Stimulated activated CD8-positive, alpha-beta memory T cell treated with anti-CD3 and anti-CD28 coated beads, Interleukin-15, amount 100 ng/mL, for 48 hours (primary cell): ENCODE results near the gene OR2AT4.
A peak's percentile ranks its signal among the peaks of the same experiment; 100 is the strongest.
"Not testable (repeated sequence)": the region's sequence is repeated elsewhere in the genome, so short reads cannot be mapped to it uniquely, and the experiment has no call there.

Experiments
- DNase-seq, 2 donors: peaks; one replicate each; pipeline ENCODE4 v3.0.0-alpha.2; 2020; ENCODE audit warnings: low read depth in 2 of 2

The OR2AT4 gene

GRCh38 chr11:75068559-75068958, 28.1 kb downstream of the OR2AT4 start:
- no peak for DNase-seq

DNA sequence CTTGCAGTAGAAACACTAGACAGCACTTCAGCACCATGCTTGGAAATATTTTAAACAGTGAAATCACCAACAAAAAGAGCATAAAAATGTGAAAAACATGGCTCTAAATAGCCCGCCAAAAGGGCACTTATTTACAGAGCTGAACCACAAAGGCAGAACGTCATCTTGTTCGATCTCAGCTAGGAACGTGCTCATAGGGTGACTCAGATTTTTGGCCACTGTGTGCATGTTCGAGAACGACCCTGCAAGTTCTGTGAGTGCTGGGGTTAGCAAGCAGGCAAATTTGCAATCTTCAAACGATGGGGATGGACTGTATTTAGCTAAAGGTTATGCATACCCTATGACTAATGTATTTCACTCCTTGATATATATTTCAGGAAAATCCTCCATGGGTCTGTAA, 30.6 kb downstream of the OR2AT4 start:
- no peak for DNase-seq

GRCh38 chr11:75063741-75064314, 32.8 kb downstream of the OR2AT4 start:
- DNase-seq: no peak

DNA sequence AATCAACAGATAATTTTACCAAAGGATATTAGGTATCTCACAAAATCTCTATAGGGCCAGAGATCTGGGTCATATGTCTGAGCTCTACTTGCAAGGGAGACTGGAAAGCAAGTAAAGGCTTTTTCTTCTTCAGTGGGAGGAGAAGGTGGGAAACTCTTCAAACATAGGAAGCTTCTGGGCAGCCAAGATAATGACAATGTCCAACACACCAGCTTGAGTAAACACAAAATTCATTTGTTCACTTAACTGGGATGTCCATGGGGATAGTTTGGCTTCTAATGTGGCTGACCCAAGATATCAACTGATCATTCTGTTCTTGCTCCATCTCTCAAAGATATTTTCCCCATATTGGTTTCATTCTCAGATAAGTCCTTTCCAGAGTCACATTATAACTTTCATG, 37.4 kb downstream of the OR2AT4 start:
- DNase-seq: no peak

GRCh38 chr11:75056814-75057213, 39.9 kb downstream of the OR2AT4 start:
- no peak for DNase-seq

DNA sequence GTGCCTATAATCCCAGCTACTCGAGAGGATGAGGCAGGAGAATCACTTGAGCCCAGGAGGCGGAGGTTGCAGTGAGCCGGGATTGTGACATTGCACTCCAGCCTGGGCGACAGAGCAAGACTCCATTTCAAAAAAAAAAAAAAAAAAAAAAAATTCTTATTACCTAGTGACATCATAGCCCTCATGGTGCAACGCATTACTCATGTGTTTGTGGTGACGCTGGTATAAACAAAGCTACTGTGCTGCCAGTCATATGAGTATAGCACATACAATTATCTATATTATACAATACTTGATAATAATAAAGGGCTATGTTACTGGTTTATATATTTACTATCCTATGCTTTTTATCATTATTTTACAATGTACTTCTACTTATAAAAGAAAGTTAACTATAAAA, 41.2 kb downstream of the OR2AT4 start:
- no peak for DNase-seq

- DNase-seq: no peak
Measured at GRCh38 chr11:75052457-75052856, 44.2 kb downstream of the OR2AT4 start.

GRCh38 chr11:75051043-75051442, 45.6 kb downstream of the OR2AT4 start:
- DNase-seq: no peak

DNA sequence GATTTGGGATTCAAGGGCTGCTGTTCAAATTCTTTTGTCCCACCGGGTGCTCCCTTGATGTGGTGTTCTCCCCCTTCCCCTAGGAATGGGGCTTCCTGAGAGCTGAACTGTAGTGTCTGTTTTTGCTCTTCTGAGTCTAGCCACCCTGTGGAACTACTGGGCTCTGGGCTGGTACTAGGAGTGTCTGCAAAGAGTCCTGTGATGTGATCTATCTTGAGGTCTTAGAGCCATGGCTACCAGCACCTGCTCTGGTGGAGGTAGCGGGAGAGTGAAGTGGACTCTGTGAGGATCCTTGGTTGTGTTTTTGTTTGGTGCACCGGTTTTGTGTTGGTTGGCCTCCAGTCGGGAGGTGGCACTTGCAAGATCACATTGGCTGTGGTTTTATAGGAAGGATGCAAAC, 46.2 kb downstream of the OR2AT4 start:
- no peak for DNase-seq

GRCh38 chr11:75049501-75050266, 47.0 kb downstream of the OR2AT4 start:
- DNase-seq: not testable (repeated sequence)

GRCh38 chr11:75047191-75047590, 49.5 kb downstream of the OR2AT4 start:
- DNase-seq: no peak

DNA sequence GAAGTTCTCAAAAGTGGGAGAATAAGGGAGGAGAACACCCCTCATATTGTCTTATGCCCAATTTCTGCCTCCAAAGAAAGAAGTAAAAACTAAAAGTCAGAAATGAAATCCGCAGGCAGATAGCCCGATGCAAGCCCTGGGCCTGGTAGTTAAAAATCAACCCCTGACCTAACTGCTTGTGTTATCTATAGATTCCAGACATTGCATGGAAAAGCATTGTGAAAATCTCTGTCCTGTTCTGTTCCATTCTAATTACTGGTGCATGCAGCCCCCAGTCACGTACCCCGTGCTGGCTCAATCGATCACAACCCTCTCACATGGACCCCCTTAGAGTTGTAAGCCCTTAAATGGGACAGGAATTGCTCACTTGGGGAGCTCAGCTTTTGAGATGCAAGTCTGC, 50.0 kb downstream of the OR2AT4 start:
- not testable (repeated sequence) for DNase-seq

GRCh38 chr11:75044381-75045170, 52.1 kb downstream of the OR2AT4 start:
- not testable (repeated sequence) for DNase-seq

DNA sequence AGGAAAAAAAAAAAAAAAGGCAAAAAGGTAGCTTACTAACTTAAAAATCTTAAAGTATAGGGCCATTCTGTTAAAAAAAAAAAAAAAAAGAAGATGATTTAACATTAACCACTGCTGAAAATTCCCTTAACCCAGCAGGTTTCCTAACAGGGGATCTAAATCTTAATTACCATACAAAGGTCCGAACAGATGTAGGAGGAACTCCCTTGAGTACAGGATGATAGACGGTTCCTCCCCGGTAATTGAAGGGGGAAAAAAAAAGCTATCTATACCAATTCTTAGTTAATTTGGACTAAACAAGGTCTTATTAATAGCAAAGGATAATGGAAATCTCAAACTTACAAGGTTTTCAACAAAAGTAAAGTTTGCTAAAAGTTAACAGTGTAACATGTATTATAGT, 54.9 kb downstream of the OR2AT4 start:
- not testable (repeated sequence) for DNase-seq

- no peak for DNase-seq
Measured at GRCh38 chr11:75041263-75041662, 55.4 kb downstream of the OR2AT4 start.

DNA sequence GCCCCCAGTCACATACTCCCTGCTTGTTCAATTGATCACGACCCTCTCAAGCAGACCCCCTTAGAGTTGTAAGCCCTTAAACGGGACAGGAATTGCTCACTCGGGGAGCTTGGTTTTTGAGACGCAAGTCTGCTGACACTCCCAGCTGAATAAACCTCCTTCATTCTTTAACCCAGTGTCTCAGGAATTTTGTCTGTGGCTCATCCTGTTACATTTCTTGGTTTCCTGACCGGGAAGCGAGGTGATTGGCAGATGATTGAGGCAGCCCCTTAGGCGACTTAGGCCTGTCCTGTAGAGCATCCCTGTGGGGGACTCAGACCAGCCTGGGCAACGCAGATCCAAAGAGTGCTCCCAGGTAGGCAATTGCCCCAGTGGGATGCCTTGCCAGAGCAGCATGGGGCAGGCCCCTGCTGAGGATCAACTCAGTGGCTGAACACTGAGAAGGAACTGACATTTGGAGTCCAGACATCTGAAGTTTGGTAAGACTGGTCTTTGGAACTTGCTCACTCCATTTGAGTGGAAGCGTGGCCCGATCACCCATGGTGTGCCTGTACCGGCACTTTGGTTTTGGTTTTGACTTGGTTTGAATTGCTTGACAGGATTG, 56.4 kb downstream of the OR2AT4 start:
- DNase-seq: no peak

DNA sequence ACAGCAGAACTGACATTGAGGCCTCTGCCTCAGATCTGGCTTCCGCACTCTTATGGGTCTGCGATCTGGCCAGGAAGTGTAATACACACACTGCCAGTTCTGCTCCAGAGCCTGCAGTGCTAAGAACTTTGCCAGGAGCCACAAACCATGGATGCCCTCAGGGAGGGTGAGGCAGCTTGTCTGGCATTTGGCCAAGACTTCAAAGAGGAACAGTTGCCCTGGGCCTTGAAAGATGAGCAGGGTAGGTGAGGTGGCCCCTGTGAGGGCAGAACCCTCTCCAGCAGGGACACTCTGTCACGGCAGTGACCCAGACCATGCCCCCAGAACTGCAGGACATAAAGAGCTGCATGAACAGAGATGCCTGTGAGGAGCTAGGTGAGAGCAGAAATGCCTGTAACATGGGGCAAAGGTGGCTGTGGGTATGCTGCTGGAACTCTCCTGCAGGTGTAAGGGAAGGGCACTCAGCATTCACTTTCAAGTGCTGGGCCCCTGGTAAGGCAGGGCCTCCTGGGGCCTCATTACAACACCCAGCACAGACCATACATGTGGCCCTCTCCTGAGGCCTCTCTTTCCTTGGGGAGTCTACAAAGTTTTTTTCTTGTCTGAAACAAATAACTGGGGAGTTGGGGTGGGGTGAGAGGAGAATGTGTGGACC, 60.6 kb downstream of the OR2AT4 start:
- DNase-seq: no peak

DNA sequence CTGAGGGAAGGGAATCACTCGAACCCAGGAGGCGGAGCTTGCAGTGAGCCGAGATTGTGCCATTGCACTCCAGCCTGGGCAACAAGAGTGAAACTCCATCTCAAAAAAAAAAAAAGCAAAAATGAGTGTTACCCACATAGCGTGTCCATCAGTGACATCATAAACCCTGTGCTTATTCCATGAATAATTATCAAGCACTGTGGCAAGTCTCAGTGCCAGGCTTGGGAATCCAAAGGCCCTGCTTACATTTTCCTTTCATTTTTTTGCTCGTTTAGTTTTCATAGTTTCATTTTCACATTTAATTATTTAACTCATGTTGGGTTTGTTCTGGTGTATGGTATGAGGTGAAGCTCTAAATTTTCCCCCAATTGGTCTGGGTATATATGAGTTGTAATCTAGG, 61.4 kb downstream of the OR2AT4 start:
- DNase-seq: no peak

DNA sequence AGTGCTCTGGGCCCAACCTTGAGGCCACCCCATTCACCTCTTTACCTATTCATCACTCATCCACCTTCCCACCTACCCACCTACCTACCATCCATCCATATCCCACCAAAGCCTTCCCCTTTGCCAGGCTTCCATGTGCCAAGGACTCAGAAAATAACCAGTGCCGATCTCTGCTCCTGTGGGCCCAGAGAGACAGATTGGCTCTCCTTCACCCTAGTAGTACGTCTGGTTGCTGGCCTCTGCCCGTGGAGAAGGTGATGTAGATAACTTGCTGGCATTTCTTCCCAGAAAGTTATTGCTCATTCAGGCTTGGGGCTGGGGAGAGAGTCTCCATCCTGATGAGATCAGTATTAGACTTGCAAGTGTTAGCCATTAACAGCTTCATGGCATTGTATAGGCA, 62.8 kb downstream of the OR2AT4 start:
- no peak for DNase-seq

GRCh38 chr11:75032550-75032935, 64.1 kb downstream of the OR2AT4 start:
- no peak for DNase-seq

GRCh38 chr11:75031771-75032549, 64.7 kb downstream of the OR2AT4 start:
- DNase-seq: peak; percentile 26 to 27
